ENCODE measurements around the gene ANKMY1.

ANKMY1 gene

DNA sequence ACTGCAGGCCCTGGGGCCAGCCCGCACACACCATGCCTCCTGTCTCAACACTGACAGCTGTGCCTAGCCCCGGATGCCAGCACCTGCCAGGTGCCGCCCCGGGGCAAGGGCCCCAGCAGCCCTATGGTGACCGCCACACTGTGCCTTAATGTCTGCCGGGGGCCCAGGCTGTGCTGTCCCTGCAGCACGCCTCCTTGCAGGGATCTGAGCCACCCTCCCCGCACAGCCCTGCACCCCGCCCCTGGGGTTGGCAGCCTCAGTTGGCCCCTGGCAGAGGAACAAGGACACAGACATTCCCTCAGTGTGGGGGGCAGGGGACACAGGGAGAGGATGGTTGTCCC lies 20.3 kb upstream of the ANKMY1 start:
- no peak for DNase-seq

DNA sequence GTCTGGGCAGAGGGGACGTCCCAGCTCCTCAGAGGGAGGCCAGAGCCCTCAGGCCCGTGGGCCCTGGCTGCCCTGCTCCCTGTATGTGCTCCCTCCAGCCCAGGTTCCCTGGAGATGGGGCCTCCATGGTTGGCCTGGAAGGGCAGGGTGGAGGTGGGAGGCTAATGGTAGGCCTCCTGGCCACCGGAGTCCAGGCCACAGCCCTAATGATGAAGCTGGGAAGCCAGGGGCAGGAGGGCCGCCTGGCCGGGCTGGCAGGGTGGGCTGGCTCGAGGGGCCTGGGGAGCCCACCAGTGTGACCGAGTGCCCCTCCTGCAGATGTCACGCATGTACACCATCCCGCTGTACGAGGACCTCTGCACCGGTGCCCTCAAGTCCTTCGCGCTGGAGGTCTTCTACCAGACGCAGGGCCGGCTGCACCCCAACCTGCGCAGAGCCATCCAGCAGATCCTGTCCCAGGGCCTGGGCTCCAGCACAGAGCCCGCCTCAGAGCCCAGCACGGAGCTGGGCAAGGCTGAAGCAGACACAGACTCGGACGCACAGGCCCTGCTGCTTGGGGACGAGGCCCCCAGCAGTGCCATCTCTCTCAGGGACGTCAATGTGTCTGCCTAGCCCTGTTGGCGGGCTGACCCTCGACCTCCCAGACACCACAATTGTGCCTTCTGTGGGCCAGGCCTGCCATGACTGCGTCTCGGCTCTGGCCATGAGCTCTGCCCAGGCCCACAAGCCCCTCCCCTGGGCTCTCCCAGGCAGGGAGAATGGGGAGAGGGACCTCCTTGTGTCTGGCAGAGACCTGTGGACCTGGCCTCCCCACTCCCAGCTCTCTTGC lies 19.7 kb upstream of the ANKMY1 start:
- no peak for DNase-seq

DNA sequence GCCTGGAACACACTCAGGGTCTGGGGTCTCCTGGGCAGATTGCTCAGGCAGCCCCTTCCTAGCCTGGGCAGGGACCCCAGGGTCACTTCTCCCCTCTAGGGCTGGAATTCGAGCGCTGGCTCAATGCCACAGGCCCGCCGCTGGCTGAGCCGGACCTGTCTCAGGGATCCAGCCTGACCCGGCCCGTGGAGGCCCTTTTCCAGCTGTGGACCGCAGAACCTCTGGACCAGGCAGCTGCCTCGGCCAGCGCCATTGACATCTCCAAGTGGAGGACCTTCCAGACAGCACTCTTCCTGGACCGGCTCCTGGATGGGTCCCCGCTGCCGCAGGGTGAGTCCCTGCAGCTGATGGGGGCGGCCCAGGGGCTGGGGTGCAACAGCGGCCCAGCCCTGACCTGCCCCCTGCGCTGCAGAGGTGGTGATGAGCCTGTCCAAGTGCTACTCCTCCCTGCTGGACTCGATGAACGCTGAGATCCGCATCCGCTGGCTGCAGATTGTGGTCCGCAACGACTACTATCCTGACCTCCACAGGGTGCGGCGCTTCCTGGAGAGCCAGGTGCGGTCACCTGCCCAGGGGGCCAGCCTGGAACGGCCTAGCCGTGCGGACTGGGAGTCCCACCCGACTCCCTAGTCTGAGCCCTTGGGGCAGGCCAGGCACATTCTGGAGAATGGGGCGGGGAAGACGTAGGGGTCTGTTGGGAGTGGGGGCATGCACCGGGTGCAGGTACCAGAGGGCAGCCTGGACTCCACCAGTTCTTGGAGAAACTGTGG lies 18.8 kb upstream of the ANKMY1 start:
- DNase-seq = no peak

DNA sequence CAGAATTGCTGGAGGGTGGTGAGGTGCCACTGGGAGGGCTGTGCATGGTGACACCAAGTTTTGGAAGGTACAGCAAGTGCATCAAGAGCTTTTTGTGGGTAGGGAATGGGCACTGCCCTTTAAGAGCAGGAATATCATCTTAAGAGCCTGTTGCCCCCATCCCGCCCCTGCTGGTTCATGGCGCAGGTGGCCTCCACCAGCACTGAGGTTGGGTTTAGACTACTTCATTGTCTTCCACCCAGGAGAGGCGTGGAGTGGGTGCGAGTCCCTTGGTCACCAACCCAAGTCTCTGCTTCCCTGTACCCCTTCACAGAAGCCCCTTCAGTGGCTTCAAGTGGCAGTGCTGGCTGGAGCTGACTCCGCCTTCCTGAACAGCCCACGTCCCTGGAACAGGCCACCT lies 18.2 kb upstream of the ANKMY1 start:
- DNase-seq = no peak

DNA sequence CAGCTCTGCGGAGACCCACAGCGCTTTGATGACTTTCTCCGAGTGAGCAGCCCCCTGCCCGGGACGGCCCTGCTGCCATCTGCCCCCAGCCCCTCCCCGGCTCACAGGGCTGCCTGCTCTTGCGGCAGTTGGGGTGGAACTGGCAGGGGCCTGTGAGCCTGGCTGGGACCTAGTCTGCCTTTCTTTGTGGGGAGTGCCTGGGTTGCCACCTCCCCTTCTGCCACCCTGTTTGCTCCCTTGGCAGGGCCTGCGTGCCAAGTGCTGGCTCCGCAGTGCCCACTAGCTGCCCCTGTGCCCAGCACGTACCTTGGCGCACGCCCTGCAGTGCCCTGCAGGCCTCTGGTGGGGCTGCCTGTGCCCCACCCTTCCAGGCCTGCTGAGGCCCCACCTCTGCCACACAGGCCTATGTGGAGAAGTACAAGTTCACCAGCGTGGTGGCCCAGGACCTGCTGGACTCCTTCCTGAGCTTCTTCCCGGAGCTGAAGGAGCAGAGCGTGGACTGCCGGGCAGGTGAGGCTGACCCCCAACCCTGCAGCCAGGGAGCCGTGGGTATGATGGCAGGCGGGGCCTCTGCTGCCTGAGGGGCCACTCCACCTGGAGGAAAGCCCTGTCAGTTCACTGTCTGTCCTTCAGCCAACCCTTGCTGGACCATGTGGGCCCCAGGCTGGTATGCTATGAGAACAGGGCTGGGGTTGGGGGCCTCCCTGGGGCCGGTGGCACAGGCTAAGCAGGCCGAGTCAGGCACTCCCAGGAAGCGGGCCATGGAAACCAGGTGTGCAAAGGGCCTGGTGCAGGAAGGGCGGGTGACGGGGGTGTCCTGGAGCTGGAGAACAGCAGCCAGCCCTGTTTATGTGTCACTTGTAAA lies 17.5 kb upstream of the ANKMY1 start:
- no peak for DNase-seq

DNA sequence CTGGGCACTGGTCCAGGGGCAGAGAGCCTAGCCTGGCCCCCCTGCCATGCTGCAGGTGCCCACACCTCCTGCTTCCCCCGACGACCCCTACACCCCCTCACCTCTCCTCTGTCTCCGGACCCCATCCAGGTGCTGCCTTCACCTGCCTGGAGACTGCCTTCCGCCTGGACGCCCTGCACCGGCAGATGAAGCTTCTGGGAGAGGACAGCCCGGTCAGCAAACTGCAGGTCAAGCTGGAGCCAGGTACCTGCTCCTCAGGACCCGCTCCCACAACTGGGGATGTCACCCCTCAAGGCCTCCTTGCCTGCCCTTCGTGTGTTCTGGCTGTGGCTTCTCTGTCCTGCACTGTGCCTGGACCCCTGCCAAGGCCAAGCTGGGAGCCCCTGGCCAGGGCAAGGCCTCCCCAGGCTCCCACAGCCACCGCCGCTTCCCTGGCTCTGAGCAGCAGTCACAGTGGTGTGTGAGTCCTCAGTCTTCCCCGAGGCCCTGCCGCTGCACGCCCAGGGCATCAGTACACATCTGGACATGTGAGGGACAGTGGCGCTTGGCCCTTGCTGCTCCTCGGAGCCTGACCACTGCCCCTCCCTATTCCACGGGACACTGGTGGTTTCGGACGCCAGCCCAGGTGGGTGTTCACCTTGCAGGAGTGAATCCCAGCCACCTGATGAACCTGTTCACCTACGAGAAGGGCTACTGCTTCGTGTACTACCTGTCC lies 16.8 kb upstream of the ANKMY1 start:
- DNase-seq = no peak

DNA sequence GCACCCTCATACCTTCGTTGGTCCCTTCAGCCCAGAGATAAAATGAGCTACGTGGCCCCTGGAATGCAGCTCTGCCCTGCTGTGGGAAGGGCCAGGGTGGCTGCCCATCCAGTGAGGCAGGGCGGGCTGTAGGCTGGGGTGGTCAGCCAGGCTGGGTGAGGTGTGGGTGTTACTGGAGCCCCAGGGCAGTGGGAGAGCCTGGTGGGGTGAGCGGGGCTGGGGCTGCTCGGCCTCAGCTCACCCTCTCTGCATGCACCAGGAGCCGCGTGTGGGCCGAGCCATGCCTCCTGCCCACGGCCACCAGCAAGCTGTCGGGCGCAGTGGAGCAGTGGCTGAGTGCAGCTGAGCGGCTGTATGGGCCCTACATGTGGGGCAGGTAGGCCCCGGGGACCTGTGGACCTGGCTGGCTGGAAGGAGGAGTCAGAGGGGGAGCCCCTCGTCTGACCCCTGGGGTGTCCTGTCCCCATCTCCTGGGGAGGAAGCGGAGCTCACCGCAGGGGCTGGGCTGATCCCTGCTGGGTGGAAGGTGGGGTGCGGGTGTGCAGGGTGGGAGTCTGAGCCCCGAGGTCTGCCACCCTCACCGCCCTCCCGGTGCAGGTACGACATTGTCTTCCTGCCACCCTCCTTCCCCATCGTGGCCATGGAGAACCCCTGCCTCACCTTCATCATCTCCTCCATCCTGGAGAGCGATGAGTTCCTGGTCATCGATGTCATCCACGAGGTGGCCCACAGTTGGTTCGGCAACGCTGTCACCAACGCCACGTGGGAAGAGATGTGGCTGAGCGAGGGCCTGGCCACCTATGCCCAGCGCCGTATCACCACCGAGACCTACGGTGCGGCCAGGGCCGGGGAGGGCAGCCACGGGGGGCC lies 16.0 kb upstream of the ANKMY1 start:
- DNase-seq = no peak

DNA sequence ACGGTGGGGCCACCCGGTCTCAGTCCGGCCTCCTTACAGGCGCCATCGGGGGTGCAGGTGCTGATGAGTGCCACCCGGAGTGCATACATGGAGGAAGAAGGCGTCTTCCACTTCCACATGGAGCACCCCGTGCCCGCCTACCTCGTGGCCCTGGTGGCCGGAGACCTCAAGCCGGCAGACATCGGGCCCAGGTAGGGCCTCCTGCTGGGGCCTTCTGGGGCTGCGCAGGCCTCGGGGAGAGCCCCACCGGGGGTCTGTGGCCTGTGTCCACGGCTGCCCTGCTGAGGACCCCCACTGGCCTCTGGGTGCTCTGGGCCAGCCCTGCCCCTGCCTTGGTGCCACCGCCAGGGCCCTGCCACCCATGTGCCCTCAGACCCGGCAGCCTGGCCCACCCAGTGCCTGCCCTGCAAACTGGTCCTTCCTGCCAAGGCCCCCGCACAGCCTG lies 15.3 kb upstream of the ANKMY1 start:
- DNase-seq = no peak

DNA sequence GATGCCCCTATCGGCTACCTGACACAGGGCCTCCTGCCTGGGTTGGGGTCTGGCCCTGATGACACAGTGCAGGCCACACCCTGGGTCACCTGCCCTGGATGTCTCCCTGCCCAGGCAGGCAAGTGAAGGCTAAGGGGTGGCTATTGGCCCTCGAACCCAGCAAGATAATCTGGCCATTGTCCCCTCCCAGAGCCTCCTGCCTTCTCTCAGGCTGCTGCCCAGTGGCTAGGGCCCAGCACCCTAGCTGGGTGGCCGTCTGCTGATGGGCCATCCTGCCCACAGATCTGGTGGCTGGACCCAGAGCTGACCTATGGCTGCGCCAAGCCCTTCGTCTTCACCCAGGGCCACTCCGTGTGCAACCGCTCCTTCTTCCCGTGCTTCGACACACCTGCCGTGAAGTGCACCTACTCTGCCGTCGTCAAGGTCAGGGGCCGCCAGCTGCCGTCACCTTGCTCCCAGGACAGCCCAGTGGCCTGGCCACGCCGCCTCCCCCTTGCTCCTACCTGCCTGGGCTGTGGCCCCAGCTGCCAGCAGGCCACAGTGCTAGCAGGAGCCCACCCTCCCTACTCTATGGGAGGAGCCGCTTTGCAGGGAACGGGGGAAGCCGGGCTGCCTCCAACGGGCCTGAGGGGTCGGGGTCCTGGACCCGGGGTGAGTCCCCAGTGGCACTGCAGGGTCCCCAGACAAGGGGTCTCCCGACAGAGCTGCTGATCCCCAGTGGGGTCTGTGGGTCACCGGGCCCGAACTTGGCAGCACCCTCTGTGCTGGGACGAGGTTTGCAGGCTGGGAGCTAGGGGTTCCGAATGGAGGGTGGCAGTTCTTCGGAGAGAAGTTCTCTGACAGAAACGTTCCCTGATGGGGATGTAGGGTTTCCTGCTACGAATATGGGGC lies 14.6 kb upstream of the ANKMY1 start:
- no peak for DNase-seq

DNA sequence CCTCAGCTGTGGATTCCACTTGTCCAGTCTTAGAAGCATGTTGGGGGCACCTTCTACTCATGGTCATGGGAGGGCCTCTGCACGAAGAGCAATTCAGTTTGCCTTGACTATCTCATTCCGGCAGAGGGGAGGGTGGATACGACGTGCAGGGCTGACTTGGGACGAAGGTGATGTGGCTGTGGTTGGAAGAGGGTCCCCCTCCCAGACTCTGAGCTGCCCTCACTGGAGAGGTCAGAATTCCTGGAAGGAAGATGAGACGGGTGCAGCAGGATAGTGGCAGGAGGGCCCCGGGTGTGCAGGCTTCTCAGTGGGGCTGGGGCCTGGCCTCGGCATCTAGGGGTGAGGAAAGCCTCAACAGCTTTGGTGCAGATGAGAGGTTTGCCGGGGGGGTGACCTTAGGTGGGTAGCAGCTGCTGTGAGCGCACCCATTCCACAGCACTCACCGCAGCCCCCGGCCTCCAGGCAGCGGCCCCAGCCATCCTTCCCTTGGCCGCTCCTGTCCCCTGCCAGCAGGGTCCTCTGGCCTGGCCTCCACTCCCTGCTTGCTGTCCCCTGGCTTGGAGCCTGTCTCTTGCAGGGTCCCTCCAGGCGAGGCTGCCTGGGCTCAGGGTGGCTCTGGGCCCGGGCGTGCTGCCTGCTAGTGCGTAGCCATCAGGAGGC lies 13.7 kb upstream of the ANKMY1 start:
- no peak for DNase-seq

DNA sequence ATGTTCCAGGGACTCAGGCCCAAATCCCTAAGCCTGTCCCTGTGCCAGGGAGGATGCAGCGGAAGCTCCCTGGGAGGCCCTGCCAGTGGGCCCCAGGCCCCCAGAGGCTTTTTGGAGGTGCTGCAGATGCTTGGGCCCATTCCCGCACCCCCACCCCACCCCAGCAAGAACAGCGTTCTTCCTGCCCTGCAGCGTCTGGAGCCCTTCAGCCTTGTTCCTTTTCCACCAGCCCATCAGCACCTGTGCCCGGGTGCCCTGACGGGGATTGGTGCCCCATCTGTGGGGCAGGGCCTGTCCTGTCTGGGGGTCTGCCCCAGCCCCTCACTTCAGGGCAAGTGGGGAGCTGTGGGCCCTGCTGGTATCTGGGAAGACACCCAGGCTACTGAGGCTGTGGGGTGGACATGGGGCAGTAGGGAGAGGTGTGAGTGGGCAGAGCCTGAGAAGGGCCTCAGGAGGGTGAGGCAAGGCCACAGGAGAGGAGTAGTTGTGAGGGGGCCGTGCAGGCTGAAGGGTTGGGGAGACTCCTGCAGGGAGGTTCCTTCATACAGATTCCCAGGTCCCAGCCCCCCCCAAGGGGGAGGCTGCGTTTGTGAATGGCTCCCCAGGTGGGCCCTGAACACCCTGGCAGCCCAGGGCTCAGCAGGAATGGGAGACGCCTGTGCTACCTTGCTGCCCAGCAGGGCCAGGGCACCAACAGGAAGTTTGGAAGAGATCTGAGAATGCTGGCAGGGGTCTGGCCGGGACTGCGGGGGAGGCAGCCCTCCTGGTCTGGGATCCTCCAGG lies 12.9 kb upstream of the ANKMY1 start:
- no peak for DNase-seq

DNA sequence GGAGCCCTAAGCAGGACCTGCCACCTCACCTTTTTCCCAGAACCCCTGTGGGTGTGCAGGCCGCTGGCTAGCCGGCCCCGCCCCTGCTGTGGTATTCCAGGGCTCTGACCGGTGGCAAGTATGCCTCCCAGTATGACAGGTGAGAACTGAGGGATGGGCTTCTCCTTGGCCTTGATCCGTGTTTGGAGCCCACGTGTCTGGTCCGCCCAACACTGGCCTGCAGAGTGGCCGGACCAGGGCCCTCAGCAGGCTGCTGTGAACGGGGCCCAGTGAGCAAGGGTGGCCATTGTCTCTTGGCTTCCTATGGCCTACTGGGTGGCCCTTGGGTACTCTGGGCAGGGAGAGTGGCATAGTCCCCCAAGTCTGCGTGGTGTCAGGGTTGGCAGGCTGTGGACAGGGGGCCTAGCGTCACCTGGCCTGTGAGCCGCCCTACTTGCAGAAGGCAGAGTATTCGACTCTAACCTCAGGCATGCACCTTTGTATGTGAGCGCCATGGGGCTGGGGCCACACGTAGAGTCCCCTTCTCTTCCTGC lies 12.3 kb upstream of the ANKMY1 start:
- DNase-seq = no peak

DNA sequence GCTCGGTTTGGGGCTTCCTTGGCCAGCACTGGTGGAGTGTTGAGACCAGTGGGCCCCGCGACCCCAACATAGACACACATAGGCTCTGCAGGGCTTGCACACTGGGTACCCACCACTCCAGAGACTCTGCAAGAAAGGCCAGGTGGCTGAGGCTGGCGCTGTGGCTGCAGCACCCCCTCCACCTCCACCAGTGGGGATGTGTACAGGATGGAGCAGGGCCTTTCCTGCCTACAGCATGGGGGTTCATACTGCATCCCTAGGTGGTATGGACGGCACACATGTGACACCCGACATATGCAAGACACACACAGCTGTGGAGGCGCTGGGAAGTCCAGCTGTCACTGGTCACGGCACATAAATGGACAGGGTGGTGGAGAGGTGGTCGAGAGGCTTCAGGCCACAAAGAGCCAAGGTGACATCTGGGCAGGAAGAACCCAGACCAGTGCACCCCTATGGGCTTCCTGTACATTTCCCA lies 11.8 kb upstream of the ANKMY1 start:
- no peak for DNase-seq

DNA sequence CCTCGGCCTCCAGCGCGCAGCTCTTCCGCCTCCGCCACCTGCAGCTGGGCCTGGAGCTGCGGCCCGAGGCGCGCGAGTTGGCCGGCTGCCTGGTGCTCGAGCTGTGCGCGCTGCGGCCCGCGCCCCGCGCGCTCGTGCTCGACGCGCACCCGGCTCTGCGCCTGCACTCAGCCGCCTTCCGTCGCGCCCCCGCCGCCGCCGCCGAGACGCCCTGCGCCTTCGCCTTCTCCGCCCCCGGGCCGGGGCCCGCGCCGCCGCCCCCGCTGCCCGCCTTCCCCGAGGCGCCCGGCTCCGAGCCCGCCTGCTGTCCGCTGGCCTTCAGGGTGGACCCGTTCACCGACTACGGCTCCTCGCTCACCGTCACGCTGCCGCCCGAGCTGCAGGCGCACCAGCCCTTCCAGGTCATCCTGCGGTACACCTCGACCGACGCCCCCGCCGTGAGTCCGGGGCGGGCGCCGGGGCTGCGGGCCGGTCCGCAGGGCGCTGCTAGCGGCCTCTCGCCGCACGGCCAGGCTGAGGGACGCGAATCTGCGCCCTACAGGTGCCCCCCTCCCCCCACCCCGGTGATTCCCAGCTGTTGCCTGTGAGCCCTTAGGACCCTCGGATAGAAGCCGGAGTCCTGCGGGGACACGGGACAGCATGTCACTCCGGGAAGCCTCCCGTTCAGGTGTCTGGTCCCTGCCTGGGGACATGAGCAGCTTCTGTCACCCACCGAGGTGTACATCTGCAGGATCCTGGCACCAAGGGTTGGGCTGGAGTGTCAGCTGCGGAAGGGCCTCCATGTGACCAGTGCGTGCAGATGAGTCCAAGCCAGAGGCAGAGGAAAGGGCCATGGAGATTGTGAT lies 11.1 kb upstream of the ANKMY1 start:
- DNase-seq = peak; percentile 12

DNA sequence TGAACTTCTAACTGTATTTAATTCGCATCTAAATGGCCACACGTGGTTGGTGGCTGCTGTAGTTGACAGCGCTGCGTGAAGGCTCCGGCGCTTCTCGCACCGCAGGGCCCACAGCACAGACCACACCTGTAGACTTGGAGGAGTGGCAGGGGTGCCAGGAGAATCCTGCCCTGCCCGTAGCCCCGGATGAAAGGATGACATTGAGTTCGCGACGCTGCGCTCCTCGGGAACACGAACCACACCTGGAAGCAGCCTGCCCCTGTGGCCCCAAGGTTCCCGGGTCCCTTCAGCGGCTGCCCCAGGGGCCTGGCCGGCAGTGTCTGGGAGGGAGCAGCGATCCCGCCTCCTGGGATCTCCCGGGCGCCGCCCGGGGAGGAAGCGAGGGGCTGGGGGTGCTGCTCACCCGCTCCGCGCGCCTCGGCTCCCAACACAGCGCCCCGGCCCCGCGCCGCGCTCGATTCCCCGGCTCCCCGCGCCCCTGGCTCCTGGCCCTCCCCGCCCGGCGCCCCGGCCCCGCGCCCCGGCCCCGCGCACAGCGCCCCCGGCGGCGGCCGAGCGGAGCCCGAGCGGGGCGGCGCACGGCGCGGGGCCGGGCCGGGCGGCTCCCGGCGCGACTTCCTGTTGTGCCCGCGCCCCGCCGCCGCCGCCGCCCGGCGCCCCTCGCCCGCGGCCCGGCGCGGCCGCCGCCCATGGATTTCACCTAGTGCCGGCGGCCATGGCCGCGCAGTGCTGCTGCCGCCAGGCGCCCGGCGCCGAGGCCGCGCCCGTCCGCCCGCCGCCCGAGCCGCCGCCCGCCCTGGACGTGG lies 10.3 kb upstream of the ANKMY1 start, which contains the start of gene RNPEPL1:
Gene RNPEPL1, plus strand, starts transcription at position 613 of the 806 bp plus-strand sequence. Its CDS starts 103 bp downstream, at position 716.
- no peak for DNase-seq

DNA sequence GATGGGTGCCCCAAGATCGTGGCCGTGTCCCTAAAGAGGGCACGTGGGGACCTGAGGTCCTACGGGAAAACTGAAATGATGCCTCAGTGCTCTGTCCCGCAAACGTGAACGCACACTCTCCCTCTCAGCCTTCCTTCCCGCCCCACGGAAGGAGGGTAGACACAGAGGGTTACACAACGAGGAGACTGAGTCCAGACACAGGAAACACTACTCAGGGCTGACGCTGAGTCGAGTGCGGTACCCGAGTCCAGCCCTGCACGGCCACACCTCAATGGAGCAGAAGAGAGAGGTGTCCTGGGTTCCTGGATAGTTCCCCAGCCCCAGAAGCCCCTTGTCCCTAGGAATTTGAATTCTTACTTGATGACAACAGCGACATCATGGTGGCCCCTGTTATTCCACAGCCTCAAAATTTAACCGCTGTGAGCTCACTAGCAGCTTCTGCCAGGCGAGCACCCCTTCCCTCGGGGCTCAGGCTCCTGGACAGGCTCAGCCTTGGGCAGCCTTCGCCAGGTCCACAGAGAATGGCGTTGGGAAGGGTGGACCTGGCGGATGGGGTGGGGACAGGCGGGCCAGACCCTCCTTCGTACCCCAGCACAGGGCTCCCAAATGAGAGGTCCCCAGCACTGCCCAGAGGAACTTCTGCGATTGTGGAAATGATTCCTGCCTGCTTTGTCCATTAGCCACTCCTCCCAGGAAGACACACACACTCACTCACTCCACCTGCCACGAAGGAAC lies 9.5 kb upstream of the ANKMY1 start:
- DNase-seq = no peak
